Choroid plexus epithelial cell (primary cell): ENCODE measurements around the gene GSTP1.

ENCODE experiments used
- DNase-seq: peaks from one replicate; pipeline ENCODE4 v3.0.0-alpha.2; 2010; ENCODE audit warnings: low read depth
- H3K4me3 ChIP-seq: 2 replicates; pipeline ENCODE4 v1.5.1; 2011; ENCODE audit warnings: low read depth, mild to moderate bottlenecking, control low read depth, low read length, moderate library complexity
- TF ChIP-seq, protein P1 (sequence below): conservative IDR thresholded peaks from 2 replicates; pipeline ENCODE4 v1.5.1; 2011; ENCODE audit warnings: low read depth, mild to moderate bottlenecking, control low read depth, inconsistent platforms, low read length, moderate library complexity

The GSTP1 gene

DNA sequence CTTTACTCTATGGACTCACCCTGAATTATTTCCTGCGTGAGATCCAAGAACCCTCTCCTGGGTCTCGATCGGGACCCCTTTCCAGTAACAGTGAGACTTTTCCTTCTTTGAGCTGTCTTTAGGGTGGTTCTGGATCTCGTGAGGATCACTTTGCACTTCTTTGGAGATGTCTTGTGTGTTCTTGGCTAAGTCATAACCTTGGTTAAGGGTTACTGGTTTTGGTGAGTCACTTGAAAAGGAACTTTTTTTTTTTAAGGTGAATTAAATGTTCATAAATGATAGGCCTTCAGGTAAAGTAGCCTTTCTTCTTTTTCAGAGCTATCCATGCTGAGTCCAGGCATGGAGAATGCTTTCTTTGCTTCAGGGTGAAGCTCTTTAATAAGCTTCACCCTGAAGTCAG is 19.4 kb upstream of the GSTP1 start:
- DNase-seq: no peak
- H3K4me3 ChIP-seq: no peak overlapping the region
- TF ChIP-seq, protein P1, sequence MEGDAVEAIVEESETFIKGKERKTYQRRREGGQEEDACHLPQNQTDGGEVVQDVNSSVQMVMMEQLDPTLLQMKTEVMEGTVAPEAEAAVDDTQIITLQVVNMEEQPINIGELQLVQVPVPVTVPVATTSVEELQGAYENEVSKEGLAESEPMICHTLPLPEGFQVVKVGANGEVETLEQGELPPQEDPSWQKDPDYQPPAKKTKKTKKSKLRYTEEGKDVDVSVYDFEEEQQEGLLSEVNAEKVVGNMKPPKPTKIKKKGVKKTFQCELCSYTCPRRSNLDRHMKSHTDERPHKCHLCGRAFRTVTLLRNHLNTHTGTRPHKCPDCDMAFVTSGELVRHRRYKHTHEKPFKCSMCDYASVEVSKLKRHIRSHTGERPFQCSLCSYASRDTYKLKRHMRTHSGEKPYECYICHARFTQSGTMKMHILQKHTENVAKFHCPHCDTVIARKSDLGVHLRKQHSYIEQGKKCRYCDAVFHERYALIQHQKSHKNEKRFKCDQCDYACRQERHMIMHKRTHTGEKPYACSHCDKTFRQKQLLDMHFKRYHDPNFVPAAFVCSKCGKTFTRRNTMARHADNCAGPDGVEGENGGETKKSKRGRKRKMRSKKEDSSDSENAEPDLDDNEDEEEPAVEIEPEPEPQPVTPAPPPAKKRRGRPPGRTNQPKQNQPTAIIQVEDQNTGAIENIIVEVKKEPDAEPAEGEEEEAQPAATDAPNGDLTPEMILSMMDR: no peak

DNA sequence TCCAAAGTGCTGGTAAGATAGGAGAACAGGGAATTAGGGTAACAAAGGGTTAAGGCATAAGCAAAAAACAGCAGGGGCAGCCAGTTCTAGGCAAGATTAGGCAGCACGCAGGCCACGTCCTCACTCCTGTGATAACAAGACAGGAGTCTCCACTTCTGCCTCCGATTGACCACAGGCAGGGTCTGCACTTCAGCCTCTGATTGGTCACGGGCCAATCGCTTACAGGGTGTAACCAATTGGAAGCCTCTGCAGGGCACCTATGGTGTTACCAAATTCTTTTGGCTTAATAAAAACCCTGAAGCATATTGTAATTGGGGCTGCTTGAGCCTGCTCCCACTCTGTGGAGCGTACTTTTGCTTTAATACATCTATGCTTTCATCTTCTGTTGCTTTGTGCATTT is 12.2 kb upstream of the GSTP1 start:
- H3K4me3 ChIP-seq: no peak overlapping the region
- TF ChIP-seq, protein P1: no peak
- no peak for DNase-seq

DNA sequence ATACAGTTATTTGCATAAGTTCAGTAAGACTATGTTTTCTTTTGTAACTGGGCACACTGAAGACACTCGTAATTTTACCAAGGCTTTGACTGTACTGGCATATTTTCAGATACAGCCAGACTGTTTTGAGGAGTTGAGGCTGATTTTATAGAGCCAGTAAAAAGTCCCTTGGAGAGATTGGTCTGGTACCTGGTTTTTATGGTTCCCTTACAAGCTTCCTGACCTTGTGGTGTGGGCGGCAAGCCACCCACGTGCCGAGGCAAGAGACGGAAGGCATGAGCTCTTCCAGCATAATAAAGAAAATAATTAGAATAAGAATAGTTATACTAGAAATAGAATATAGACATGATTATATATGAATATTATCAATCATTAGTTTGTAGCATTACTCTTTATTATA is 11.3 kb upstream of the GSTP1 start:
- TF ChIP-seq, protein P1: no peak
- H3K4me3 ChIP-seq: no peak overlapping the region
- no peak for DNase-seq

DNA sequence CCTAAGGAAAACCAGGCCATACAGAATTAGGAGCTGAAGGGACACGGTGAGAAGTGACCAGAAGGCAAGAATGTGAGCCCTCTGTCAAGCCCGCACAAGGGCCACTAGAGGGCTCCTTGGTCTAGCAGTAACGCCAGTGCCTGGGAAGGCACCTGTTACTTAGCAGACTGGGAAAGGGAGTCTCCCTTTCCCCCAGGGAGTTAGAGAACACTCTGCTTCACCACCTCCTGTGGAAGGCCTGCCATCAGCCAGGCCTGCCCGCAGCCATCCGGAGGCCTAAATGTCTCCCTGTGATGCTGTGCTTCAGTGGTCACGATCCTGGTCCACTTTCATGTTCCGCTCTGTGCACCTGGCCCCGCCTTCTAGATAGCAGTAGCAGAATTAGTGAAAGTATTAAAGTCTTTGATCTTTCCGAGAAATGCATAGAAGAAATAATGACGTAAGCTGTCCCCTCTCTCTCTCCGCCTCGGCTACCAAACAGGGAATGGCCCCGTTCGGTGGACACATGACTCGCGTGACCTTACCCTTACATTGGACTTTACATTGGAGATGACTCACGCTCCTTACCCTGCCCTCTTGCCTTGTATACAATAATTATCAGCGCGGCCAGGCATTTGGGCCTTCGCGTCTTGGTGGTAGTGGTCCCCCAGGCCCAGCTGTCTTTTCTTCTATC is 10.7 kb upstream of the GSTP1 start:
- DNase-seq: peak; percentile 70

DNA sequence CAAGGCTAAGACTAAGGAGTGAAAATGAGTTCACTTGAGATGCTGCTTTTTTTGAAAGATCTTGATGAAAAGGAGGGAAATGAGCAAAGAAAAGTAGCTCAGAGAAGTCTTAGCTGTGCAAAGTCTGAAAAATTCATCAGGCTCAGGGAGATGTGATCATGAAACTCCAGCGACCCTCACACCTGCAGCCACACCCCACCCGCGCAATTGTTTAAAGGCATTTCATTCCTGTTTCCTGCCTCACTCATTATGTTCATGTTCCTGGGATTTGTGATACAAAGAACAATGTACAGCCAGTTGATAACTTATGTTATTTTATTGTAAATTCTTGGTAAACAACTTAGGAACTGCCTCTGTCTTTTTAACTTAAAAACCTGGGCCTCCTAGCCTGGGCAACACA is 8.7 kb upstream of the GSTP1 start:
- TF ChIP-seq, protein P1: no peak
- H3K4me3 ChIP-seq: no peak overlapping the region
- no peak for DNase-seq

More for the DNA sequence above, 10.7 kb upstream of the GSTP1 start:
- TF ChIP-seq, protein P1: peak; percentile 80
- no peak overlapping the region for H3K4me3 ChIP-seq

DNA sequence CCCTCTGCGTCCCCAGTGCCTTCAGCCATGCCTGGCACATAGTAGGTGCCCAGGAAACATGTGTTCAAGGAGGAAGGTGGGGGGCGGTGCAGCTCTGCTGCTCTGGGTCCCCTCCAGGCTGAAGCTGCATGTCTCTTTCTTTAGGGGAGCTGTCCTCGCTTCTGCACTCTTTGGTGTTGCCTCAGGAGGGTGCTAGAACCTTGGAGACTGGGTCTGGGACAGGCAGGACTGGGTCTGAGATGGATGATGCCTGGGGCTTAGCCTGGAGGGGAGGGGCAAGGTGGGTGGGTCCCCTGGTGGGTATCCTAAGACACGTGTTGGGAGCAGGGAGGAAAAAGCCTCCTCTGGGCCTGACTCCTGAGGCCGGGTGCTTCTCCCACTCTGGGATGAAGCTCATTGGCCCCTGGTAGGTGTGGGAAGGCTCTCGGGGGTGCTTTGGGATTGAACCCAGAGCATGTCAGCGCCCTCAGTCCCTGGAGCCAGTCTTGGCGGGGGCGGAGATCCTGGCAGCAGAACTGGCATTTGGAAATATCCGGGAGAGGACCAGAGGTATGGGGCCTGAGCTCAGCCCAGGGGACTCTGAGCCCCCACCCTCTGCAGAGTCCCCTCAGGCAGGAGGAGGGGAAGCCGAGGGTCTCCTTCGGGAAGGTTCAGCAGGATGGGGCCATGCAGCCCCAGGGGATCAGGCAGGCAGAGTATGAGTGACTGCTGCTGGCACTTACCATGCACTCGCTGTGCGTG is 6.7 kb upstream of the GSTP1 start:
- H3K4me3 ChIP-seq: no peak overlapping the region
- TF ChIP-seq, protein P1: peak; percentile 19
- no peak for DNase-seq
